Type B pancreatic cell (in vitro differentiated cells): Measurements from ENCODE around the gene KLHL42. TPM values are rescaled to one million over a fixed set of nuclear protein-coding genes. Genes with fewer than 3 reads are reported as not detected.
"Not testable (repeated sequence)": the region's sequence is repeated elsewhere in the genome, so short reads cannot be mapped to it uniquely, and the experiment has no call there.

ENCODE experiments used
- DNase-seq: peaks from one replicate; pipeline ENCODE4 v3.0.0; 2021; ENCODE audit warnings: mixed read lengths; ENCODE audit not compliant: unreplicated experiment; ENCODE audit errors: extremely low spot score
- H3K27ac Mint-ChIP-seq: 2 replicates; pipeline ENCODE4 v1.8.0; 2021; ENCODE audit warnings: mild to moderate bottlenecking, mixed read lengths
- H3K27me3 Mint-ChIP-seq: 2 replicates; pipeline ENCODE4 v1.8.0; 2021; ENCODE audit warnings: mixed read lengths
- H3K36me3 Mint-ChIP-seq: 2 replicates; pipeline ENCODE4 v1.8.0; 2021; ENCODE audit warnings: mixed read lengths
- H3K4me1 Mint-ChIP-seq: one replicate; pipeline ENCODE4 v1.8.0; 2021; ENCODE audit warnings: mixed read lengths; ENCODE audit not compliant: unreplicated experiment
- H3K4me3 Mint-ChIP-seq: 2 replicates; pipeline ENCODE4 v1.8.0; 2021; ENCODE audit warnings: mild to moderate bottlenecking, mixed read lengths
- H3K9me3 Mint-ChIP-seq: 2 replicates; pipeline ENCODE4 v1.8.0; 2021; ENCODE audit warnings: mixed read lengths
- total RNA-seq: library from RNA; stranded (reverse); gene quantifications from 2 replicates; pipeline ENCODE4 v1.2.1, GENCODE V29; 2021; ENCODE audit warnings: low replicate concordance
- TF ChIP-seq, protein P1 (sequence below): fragments of 200-600 bp; sonication (generic); conservative IDR thresholded peaks from 2 replicates; pipeline ENCODE4 v1.5.0; 2021; ENCODE audit warnings: antibody characterized with exemption, mild to moderate bottlenecking

The KLHL42 gene
- total RNA-seq, 1 donor from 2014 or later: 30.6 TPM

DNA sequence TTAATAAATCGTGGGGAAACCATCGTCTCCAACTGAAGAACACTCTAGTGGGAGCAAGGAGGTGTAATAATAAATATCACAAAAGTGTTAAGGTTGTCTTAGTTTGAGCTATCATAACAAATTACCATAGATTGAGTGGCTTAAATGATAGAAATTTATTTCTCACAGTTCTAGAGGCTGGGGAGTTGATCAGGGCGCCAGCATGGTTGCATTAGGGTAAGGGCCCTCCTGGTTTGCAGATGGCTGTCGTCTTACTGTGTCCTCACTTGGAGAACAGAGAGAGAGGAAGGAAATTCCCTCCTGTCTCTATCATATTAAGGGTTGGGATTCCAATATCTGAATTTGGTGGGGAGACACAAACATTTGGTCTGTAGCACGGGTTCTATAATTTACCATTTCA lies 36.4 kb upstream of the KLHL42 start:
- no peaks in the 10 kb centered on the region for H3K9me3 Mint-ChIP-seq
- no peak overlapping the region for H3K4me3 Mint-ChIP-seq
- TF ChIP-seq, protein P1, sequence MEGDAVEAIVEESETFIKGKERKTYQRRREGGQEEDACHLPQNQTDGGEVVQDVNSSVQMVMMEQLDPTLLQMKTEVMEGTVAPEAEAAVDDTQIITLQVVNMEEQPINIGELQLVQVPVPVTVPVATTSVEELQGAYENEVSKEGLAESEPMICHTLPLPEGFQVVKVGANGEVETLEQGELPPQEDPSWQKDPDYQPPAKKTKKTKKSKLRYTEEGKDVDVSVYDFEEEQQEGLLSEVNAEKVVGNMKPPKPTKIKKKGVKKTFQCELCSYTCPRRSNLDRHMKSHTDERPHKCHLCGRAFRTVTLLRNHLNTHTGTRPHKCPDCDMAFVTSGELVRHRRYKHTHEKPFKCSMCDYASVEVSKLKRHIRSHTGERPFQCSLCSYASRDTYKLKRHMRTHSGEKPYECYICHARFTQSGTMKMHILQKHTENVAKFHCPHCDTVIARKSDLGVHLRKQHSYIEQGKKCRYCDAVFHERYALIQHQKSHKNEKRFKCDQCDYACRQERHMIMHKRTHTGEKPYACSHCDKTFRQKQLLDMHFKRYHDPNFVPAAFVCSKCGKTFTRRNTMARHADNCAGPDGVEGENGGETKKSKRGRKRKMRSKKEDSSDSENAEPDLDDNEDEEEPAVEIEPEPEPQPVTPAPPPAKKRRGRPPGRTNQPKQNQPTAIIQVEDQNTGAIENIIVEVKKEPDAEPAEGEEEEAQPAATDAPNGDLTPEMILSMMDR: no peak
- H3K36me3 Mint-ChIP-seq: peaks cover 36% of the 10 kb centered on the region
- no peak overlapping the region for H3K27ac Mint-ChIP-seq
- H3K27me3 Mint-ChIP-seq: no peaks in the 10 kb centered on the region
- DNase-seq: no peak
- H3K4me1 Mint-ChIP-seq: no peaks in the 10 kb centered on the region

DNA sequence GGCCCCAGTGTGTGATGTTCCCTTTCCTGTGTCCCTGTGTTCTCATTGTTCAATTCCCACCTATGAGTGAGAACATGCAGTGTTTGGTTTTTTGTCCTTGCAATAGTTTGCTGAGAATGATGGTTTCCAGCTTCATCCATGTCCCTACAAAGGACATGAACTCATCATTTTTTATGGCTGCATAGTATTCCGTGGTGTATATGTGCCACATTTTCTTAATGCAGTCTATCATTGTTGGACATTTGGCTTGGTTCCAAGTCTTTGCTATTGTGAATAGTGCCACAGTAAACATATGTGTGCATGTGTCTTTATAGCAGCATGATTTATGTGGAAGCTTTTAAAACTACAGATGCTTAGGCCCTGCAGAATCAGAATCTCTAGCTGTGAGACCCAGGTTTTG lies 34.3 kb upstream of the KLHL42 start:
- H3K9me3 Mint-ChIP-seq, H3K27me3 Mint-ChIP-seq, H3K4me1 Mint-ChIP-seq, H3K27ac Mint-ChIP-seq, H3K4me3 Mint-ChIP-seq, DNase-seq: not testable (repeated sequence)
- H3K36me3 Mint-ChIP-seq: peaks cover 44% of the 10 kb centered on the region

DNA sequence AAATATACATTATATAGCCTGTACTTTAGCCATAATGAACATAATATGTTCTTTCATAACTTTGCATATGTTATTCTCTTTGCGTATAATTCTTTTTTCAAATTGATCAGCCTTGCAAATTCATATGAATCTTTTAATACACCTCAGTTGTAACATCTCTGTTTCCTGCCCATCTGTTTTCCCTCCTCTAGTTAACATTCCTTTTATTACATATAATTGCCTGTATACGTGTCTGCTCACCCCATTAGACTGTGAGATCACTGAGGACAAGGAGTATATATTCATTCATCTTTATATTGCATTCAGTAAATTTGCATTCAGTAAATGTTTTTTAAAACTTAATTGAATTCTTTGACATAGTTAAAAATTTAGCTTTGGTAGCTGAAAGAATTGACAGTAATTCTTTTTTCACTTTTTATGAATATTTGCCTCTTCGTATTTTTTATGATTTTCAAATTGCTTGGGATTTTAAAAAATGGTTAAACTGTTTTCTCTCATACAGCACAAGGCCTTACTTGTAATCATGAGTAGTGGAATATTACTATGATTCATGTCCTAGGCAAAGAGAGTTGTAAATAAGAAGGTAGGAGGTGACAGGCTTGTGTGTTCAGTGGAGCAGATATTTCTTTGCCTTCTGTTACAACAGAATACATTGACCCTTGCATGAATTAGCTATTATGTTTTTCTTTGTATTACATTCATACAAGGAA lies 32.8 kb upstream of the KLHL42 start:
- Mint-ChIP-seq H3K27me3 (no peaks in the 10 kb centered on the region), H3K4me3 (no peak overlapping the region), H3K36me3 (peaks cover 46% of the 10 kb centered on the region), H3K9me3 (no peaks in the 10 kb centered on the region), H3K27ac (no peak overlapping the region), H3K4me1 (no peaks in the 10 kb centered on the region)
- no peak for DNase-seq
- TF ChIP-seq, protein P1: no peak

DNA sequence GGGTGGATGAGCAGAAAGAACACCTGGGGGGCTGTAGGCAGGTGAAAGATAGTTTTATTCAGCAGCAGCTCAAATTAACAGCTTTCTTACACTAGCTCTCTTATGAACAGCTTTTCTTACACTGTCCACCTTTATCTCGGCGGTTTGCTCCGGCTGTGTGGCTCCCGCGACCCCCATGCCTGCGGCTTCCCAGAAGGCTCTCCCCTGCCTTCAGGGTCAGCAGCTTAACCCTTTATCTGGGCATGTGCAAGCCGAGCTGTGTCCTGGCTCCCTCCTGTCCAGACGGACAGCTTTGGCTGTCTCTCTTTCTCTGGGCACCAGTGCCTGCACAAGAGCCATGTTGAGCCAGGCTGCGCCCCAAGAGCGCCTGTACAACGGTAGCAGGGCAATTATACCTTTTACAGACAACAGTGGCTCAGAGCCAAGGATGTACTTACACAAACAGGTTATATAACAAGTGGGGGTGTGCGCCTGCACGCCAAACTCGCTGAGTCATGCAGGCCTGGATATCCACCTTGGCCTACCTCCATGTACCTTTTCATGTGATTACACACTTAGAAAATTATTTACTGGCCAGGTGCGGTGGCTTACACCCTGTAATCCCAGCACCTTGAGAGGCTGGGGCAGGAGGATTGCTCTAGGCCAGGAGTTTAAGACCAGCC lies 28.5 kb upstream of the KLHL42 start:
- Mint-ChIP-seq H3K27me3 (no peaks in the 10 kb centered on the region), H3K4me3 (no peak overlapping the region), H3K36me3 (peaks cover 42% of the 10 kb centered on the region), H3K9me3 (no peaks in the 10 kb centered on the region), H3K27ac (no peak overlapping the region), H3K4me1 (no peaks in the 10 kb centered on the region)
- TF ChIP-seq, protein P1: no peak
- no peak for DNase-seq

DNA sequence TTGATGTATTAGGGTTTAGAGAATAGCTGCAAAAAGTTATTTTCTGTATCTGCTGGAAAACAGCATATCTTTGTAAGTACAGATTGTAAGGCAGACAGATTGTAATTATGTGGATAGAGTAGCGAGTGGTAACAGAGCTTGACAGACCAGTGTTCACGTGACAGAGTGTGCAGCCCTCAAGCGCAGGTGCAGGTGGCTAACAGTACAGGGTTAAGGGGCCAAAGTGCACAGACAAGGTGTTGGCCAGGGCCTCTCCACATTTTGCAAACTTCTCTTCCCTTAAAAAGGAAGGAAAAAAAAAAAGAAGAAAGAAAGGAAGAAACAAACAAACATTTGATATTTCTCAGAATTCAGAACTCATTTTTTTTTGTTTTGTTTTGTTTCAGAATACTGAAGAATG lies 25.2 kb upstream of the KLHL42 start:
- no peak overlapping the region for H3K27ac Mint-ChIP-seq
- H3K9me3 Mint-ChIP-seq: no peaks in the 10 kb centered on the region
- H3K4me1 Mint-ChIP-seq: no peaks in the 10 kb centered on the region
- no peak for DNase-seq
- peaks cover 31% of the 10 kb centered on the region for H3K36me3 Mint-ChIP-seq
- H3K27me3 Mint-ChIP-seq: no peaks in the 10 kb centered on the region
- no peak overlapping the region for H3K4me3 Mint-ChIP-seq
- TF ChIP-seq, protein P1: no peak

DNA sequence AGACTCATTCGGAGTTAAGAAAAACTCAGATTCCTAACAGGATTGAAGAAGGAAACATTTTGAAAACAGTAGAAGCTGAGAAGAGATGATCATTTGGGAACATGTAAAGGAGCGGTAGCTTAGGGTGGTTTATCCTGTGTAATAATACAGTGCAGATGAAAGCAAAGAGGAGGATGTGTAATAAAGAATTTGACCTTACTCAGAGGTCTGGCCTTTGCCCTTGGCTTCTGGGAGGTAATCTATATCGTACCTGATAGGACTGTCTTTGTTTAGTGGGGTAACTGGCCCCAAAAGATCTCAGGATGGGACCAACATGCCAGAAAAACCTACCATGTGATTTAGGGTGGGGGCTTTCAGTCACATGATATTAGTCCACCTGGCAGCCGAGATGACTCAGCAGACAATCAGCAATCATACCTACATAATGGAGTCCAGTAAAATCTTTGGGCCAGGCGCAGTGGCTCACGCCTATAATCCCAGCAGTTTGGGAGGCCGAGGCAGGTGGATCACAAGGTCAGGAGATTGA lies 23.3 kb upstream of the KLHL42 start:
- H3K4me1 Mint-ChIP-seq: no peaks in the 10 kb centered on the region
- no peaks in the 10 kb centered on the region for H3K9me3 Mint-ChIP-seq
- DNase-seq: no peak
- peaks cover 28% of the 10 kb centered on the region for H3K36me3 Mint-ChIP-seq
- TF ChIP-seq, protein P1: no peak
- no peak overlapping the region for H3K27ac Mint-ChIP-seq
- no peak overlapping the region for H3K4me3 Mint-ChIP-seq
- no peaks in the 10 kb centered on the region for H3K27me3 Mint-ChIP-seq
